AG04450 (cell line): ENCODE data around the gene HAUS3. TPM values are rescaled to one million over a fixed set of nuclear protein-coding genes. Genes with fewer than 3 reads are reported as not detected.
"Not testable (repeated sequence)": the region's sequence is repeated elsewhere in the genome, so short reads cannot be mapped to it uniquely, and the experiment has no call there.

ENCODE experiments used
- CTCF ChIA-PET: fragments of 300-600, 350-600 bp; formaldehyde crosslinking; extraction: SDS; loops from one replicate; lab custom pipeline; 2022; ENCODE audit warnings: antibody characterized with exemption, inconsistent platforms; lab: Charles Lee
- POLR2A ChIA-PET: fragments of 350-600 bp; formaldehyde crosslinking; extraction: SDS; loops from one replicate; lab custom pipeline; 2021; ENCODE audit warnings: antibody characterized with exemption, inconsistent platforms; lab: Yijun Ruan, JAX
- DNase-seq: peaks from one replicate; pipeline ENCODE4 v3.0.0-alpha.2; 2011; ENCODE audit warnings: low read depth, low spot score
- H3K27ac ChIP-seq: one replicate; pipeline ENCODE4 v1.5.1; 2012; ENCODE audit warnings: low read depth, low read length, control low read depth
- H3K27me3 ChIP-seq: one replicate; pipeline ENCODE4 v1.6.0; 2012; ENCODE audit warnings: low read length; ENCODE audit not compliant: control insufficient read depth, insufficient read depth
- H3K4me3 ChIP-seq: 2 replicates; pipeline ENCODE4 v1.5.1; 2011; ENCODE audit warnings: mild to moderate bottlenecking, low read depth, low read length, control low read depth
- H3K9me3 ChIP-seq: 2 replicates; pipeline ENCODE4 v1.5.1; 2012; ENCODE audit warnings: low read length; ENCODE audit not compliant: control insufficient read depth, insufficient read depth
- CTCF ChIP-seq: IDR thresholded peaks from 2 replicates; pipeline ENCODE4 v1.5.1; 2011; ENCODE audit warnings: low read depth, low read length, control low read depth, inconsistent platforms
- polyA plus RNA-seq: library from polyadenylated mRNA; depleted of rRNA; stranded (reverse); fragments of >200 nt; gene quantifications from 2 replicates; pipeline ENCODE4 v1.2.3, GENCODE V29; 2011

Gene HAUS3
- polyA plus RNA-seq, 1 experiment = 6.0 TPM

- TF ChIP-seq CTCF = no peak
- Histone ChIP-seq H3K4me3 (no peak overlapping the region), H3K9me3 (no peaks in the 10 kb centered on the region), H3K27me3 (no peaks in the 10 kb centered on the region), H3K27ac (no peak overlapping the region)
- no peak for DNase-seq
- ChIA-PET POLR2A (no interaction called here), CTCF (interaction anchor here (0.5 to 2.9 kb wide), 28 partner anchors 9 to 776 kb away, joined by 3 to 24 read pairs (median 4); no protein-coding TSS in a partner anchor)
Observed at GRCh38 chr4:2219233-2219760, 22.6 kb downstream of the HAUS3 start.

GRCh38 chr4:2218436-2218835 lies 23.5 kb downstream of the HAUS3 start:
- CTCF ChIA-PET = interaction anchor here (1.2 to 2.1 kb wide), 2 partner anchors 136 to 224 kb away, joined by 3 to 9 read pairs; no protein-coding TSS in a partner anchor
- no peak overlapping the region for H3K4me3 ChIP-seq
- H3K27ac ChIP-seq = no peak overlapping the region
- no peaks in the 10 kb centered on the region for H3K9me3 ChIP-seq
- no peaks in the 10 kb centered on the region for H3K27me3 ChIP-seq
- DNase-seq = no peak
- TF ChIP-seq CTCF = no peak
- POLR2A ChIA-PET = no interaction called here

- TF ChIP-seq CTCF = no peak
- CTCF ChIA-PET = interaction anchor here (0.6 to 2.1 kb wide), 4 partner anchors 137 to 395 kb away, joined by 3 to 9 read pairs (median 3); no protein-coding TSS in a partner anchor
- POLR2A ChIA-PET = interaction anchor here (0.8 kb wide), 1 partner anchor 24 kb away, joined by 4 read pairs; the partner anchor contains the start of genes HAUS3 and POLN
- no peaks in the 10 kb centered on the region for H3K9me3 ChIP-seq
- no peak overlapping the region for H3K27ac ChIP-seq
- no peak overlapping the region for H3K4me3 ChIP-seq
- no peaks in the 10 kb centered on the region for H3K27me3 ChIP-seq
- no peak for DNase-seq
Observed at GRCh38 chr4:2217726-2218125, 24.2 kb downstream of the HAUS3 start.

- no peak for TF ChIP-seq CTCF
- H3K9me3 ChIP-seq = no peaks in the 10 kb centered on the region
- H3K4me3 ChIP-seq = no peak overlapping the region
- ChIA-PET POLR2A (no interaction called here), CTCF (interaction anchor here (0.6 kb wide), 1 partner anchor 10 kb away, joined by 5 read pairs; no protein-coding TSS in a partner anchor)
- no peak overlapping the region for H3K27ac ChIP-seq
- no peak for DNase-seq
- H3K27me3 ChIP-seq = no peaks in the 10 kb centered on the region
Observed at GRCh38 chr4:2212831-2213230, 29.1 kb downstream of the HAUS3 start.

GRCh38 chr4:2202789-2203188 lies 39.1 kb downstream of the HAUS3 start:
- POLR2A ChIA-PET = interaction anchor here (0.7 kb wide), 1 partner anchor 246 kb away, joined by 3 read pairs; no protein-coding TSS in a partner anchor
- not testable (repeated sequence) for H3K27me3 ChIP-seq, H3K4me3 ChIP-seq, H3K27ac ChIP-seq, DNase-seq, H3K9me3 ChIP-seq
- CTCF ChIA-PET = interaction anchor here (0.7 kb wide), 1 partner anchor 10 kb away, joined by 5 read pairs; no protein-coding TSS in a partner anchor
